ENCODE measurements around the gene KYNU. TPM values are rescaled to one million over a fixed set of nuclear protein-coding genes. Genes with fewer than 3 reads are reported as not detected.
A peak's percentile ranks its signal among the peaks of the same experiment; 100 is the strongest.

KYNU gene
- total RNA-seq, 1 donor from 2014 or later = 0.21 TPM

DNA sequence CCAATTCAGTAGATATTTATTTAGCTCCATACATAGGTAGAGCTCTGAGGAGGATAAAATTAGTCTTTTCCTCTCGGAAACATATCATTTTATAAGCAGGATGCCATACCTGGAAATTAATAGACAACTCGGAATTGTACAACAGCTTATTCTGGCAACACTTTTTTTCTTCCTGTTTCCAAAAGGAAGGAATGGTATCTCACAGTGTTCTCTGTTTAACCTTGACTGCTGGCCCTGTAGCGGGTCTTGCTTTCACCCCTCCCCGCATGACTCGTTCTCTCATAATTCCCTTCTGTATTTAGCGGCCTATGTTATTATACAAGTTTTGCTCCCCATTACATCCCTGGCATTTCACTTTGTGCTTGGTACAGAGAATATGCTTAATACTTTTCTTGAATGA lies 2.5 kb upstream of the KYNU start:
- Mint-ChIP-seq H3K9me3 (ENCODE audit: unreplicated experiment) (no peaks in the 10 kb centered on the region), H3K27ac (ENCODE audit: unreplicated experiment) (peak overlapping the region; percentile 92), H3K4me3 (ENCODE audit: unreplicated experiment) (no peak overlapping the region), H3K4me1 (ENCODE audit: unreplicated experiment) (peaks cover 47% of the 10 kb centered on the region), H3K27me3 (ENCODE audit: unreplicated experiment) (no peaks in the 10 kb centered on the region), H3K36me3 (ENCODE audit: unreplicated experiment) (no peaks in the 10 kb centered on the region)
- TF ChIP-seq, protein P1, sequence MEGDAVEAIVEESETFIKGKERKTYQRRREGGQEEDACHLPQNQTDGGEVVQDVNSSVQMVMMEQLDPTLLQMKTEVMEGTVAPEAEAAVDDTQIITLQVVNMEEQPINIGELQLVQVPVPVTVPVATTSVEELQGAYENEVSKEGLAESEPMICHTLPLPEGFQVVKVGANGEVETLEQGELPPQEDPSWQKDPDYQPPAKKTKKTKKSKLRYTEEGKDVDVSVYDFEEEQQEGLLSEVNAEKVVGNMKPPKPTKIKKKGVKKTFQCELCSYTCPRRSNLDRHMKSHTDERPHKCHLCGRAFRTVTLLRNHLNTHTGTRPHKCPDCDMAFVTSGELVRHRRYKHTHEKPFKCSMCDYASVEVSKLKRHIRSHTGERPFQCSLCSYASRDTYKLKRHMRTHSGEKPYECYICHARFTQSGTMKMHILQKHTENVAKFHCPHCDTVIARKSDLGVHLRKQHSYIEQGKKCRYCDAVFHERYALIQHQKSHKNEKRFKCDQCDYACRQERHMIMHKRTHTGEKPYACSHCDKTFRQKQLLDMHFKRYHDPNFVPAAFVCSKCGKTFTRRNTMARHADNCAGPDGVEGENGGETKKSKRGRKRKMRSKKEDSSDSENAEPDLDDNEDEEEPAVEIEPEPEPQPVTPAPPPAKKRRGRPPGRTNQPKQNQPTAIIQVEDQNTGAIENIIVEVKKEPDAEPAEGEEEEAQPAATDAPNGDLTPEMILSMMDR (IDR thresholded peaks at IDR 0.05) = no peak
- no peak for DNase-seq (ENCODE audit: extremely low spot score, unreplicated experiment)

DNA sequence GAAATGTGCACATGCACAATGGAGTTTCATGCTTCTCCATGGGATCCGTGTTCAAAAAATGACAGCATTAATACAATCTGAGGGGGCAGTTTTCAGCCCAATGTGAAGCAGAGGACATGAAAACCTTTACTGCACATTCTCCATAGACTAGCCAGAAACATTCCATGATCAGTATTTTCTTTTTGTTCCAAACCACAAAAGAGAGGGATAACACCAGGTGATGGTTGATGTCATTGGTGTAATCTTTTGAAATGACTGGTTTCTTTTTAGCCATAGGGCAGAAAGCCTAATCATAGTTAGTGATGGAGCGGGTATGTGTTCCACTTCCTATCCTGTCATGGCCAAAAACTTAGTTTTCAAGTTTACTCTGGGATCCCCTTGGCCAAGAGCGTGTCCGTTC lies 1.8 kb upstream of the KYNU start:
- DNase-seq (ENCODE audit: extremely low spot score, unreplicated experiment) = no peak
- TF ChIP-seq, protein P1 (IDR thresholded peaks at IDR 0.05) = no peak
- Mint-ChIP-seq H3K36me3 (ENCODE audit: unreplicated experiment) (no peaks in the 10 kb centered on the region), H3K4me1 (ENCODE audit: unreplicated experiment) (peaks cover 53% of the 10 kb centered on the region), H3K27me3 (ENCODE audit: unreplicated experiment) (no peaks in the 10 kb centered on the region), H3K9me3 (ENCODE audit: unreplicated experiment) (no peaks in the 10 kb centered on the region), H3K4me3 (ENCODE audit: unreplicated experiment) (no peak overlapping the region), H3K27ac (ENCODE audit: unreplicated experiment) (no peak overlapping the region)

DNA sequence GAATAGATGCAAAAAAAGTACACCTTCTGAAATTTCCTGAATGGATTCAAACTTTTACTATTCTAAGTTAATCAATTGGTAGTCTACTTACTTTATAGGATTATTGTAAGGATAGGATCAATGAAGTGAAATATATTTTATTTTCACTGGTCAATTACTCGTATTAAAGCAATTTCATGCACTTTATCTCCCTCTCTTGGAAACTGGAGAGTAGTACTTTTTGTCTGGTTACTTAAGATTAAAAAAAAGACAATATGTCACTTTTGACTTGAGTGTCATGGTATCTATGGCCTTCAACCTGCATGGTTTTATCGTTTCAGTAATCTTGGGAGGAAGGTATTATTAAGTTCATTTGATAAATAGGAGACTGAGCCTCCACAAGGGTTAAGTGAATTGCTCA lies 1.0 kb upstream of the KYNU start:
- Mint-ChIP-seq H3K27ac (ENCODE audit: unreplicated experiment) (no peak overlapping the region), H3K36me3 (ENCODE audit: unreplicated experiment) (no peaks in the 10 kb centered on the region), H3K4me1 (ENCODE audit: unreplicated experiment) (peaks cover 60% of the 10 kb centered on the region), H3K4me3 (ENCODE audit: unreplicated experiment) (no peak overlapping the region), H3K9me3 (ENCODE audit: unreplicated experiment) (no peaks in the 10 kb centered on the region), H3K27me3 (ENCODE audit: unreplicated experiment) (no peaks in the 10 kb centered on the region)
- no peak for DNase-seq (ENCODE audit: extremely low spot score, unreplicated experiment)
- TF ChIP-seq, protein P1 (IDR thresholded peaks at IDR 0.05) = peak; percentile 31

DNA sequence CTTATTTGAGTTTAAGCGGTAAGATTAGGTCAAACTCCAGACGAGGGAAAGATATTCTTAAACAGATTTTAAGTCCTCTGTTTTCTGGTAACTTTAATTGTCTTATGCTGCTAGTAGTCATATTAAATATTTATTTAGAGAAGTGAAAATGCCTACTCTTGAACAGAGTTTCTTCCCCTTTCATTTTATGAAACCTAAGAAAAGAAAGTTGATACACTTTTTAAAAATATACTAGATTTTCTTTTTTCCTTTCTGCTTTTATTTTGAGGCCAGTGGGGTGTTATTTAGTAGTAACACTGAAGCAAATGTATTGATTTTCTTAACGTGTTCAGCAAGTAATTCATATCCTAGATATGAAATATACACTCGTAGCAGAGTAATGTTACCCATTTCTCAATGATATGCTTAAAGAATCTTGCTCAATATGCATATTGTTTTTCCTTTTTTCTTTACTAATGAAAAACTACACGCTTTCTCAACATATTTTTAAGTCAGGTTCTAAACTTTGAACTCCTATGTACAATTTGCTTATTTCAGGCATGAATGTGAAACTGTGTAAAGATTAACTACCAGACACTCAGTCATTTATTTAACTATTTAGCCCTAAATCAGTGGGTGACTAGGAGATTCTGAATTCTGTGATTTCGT lies 691 bp downstream of the KYNU start:
- Mint-ChIP-seq H3K36me3 (ENCODE audit: unreplicated experiment) (no peaks in the 10 kb centered on the region), H3K27me3 (ENCODE audit: unreplicated experiment) (no peaks in the 10 kb centered on the region), H3K4me1 (ENCODE audit: unreplicated experiment) (peaks cover 53% of the 10 kb centered on the region), H3K27ac (ENCODE audit: unreplicated experiment) (no peak overlapping the region), H3K4me3 (ENCODE audit: unreplicated experiment) (no peak overlapping the region), H3K9me3 (ENCODE audit: unreplicated experiment) (no peaks in the 10 kb centered on the region)
- no peak for DNase-seq (ENCODE audit: extremely low spot score, unreplicated experiment)
- TF ChIP-seq, protein P1 (IDR thresholded peaks at IDR 0.05) = no peak

DNA sequence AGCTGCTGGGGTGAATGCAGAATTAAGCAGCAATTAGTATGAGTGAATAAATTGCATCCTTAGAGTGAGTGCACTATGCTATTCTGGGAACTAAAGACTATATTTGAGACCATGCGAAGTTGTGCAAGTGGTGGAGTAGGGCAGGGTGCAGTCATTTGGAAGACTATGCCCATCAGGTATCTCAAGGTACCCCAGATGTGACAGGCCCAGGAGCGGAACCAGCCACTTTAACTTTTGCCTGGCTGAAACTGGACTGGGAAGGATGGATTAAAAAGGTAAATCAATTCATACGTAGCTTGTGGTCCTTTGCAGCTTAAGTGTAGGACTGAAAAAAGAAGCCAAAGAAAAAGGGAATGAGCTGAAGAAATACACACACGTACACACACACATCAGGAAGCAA lies 1.7 kb downstream of the KYNU start:
- no peak overlapping the region for H3K27ac Mint-ChIP-seq (ENCODE audit: unreplicated experiment)
- no peak for DNase-seq (ENCODE audit: extremely low spot score, unreplicated experiment)
- H3K4me1 Mint-ChIP-seq (ENCODE audit: unreplicated experiment) = peaks cover 43% of the 10 kb centered on the region
- H3K27me3 Mint-ChIP-seq (ENCODE audit: unreplicated experiment) = no peaks in the 10 kb centered on the region
- H3K9me3 Mint-ChIP-seq (ENCODE audit: unreplicated experiment) = no peaks in the 10 kb centered on the region
- no peak overlapping the region for H3K4me3 Mint-ChIP-seq (ENCODE audit: unreplicated experiment)
- H3K36me3 Mint-ChIP-seq (ENCODE audit: unreplicated experiment) = no peaks in the 10 kb centered on the region
- TF ChIP-seq, protein P1 (IDR thresholded peaks at IDR 0.05) = no peak
